Ishikawa (cell line): ENCODE results near the gene TRAPPC3.

Experiments used
- ZBTB7A ChIP-seq: IDR thresholded peaks from 2 replicates; pipeline ENCODE4 v1.6.1; 2012; ENCODE audit warnings: low read depth
- TF ChIP-seq, protein P1 (sequence below): IDR thresholded peaks from 2 replicates; pipeline ENCODE4 v1.6.1; 2012
- TF ChIP-seq, protein P2 (sequence below): IDR thresholded peaks from 2 replicates; pipeline ENCODE4 v1.6.1; 2012; ENCODE audit warnings: low read depth, mild to moderate bottlenecking

DNA sequence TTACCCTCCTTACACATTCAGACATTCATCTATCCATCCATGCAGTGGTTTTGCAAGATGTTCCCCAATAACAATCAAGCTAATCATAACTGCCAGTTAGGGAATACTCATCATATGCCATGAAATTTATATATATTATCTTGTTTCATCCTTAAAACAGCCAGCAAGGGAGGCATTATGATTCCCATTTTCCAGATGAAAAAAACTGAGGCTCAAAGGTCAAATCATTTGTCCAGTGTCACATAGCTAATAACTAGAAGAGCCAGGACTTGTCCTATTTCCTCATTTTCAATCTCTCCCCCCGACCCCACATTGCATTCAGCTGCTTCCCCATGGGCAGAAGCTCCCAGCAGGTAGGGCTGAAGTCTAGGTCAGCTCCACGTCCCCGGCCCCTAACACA, 17.3 kb downstream of the TRAPPC3 start:
- no peak for TF ChIP-seq ZBTB7A
- TF ChIP-seq, protein P1, sequence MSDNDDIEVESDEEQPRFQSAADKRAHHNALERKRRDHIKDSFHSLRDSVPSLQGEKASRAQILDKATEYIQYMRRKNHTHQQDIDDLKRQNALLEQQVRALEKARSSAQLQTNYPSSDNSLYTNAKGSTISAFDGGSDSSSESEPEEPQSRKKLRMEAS, result no peak
- TF ChIP-seq, protein P2, sequence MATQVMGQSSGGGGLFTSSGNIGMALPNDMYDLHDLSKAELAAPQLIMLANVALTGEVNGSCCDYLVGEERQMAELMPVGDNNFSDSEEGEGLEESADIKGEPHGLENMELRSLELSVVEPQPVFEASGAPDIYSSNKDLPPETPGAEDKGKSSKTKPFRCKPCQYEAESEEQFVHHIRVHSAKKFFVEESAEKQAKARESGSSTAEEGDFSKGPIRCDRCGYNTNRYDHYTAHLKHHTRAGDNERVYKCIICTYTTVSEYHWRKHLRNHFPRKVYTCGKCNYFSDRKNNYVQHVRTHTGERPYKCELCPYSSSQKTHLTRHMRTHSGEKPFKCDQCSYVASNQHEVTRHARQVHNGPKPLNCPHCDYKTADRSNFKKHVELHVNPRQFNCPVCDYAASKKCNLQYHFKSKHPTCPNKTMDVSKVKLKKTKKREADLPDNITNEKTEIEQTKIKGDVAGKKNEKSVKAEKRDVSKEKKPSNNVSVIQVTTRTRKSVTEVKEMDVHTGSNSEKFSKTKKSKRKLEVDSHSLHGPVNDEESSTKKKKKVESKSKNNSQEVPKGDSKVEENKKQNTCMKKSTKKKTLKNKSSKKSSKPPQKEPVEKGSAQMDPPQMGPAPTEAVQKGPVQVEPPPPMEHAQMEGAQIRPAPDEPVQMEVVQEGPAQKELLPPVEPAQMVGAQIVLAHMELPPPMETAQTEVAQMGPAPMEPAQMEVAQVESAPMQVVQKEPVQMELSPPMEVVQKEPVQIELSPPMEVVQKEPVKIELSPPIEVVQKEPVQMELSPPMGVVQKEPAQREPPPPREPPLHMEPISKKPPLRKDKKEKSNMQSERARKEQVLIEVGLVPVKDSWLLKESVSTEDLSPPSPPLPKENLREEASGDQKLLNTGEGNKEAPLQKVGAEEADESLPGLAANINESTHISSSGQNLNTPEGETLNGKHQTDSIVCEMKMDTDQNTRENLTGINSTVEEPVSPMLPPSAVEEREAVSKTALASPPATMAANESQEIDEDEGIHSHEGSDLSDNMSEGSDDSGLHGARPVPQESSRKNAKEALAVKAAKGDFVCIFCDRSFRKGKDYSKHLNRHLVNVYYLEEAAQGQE, result no peak
